ENCODE data around the gene CRYL1.

CRYL1 gene

GRCh38 chr13:20391597-20392452 lies 133.8 kb downstream of the CRYL1 start:
- no peak overlapping the region for H3K27ac Mint-ChIP-seq
- H3K36me3 Mint-ChIP-seq (ENCODE audit: low read depth): no peaks in the 10 kb centered on the region
- no peak overlapping the region for H3K4me3 Mint-ChIP-seq
- peaks cover 15% of the 10 kb centered on the region for H3K4me1 Mint-ChIP-seq (ENCODE audit: low read depth)
- H3K27me3 Mint-ChIP-seq (ENCODE audit: low read depth): no peaks in the 10 kb centered on the region
- no peaks in the 10 kb centered on the region for H3K9me3 Mint-ChIP-seq

- no peak overlapping the region for H3K4me3 Mint-ChIP-seq
- no peaks in the 10 kb centered on the region for H3K36me3 Mint-ChIP-seq (ENCODE audit: low read depth)
- H3K27me3 Mint-ChIP-seq (ENCODE audit: low read depth): no peaks in the 10 kb centered on the region
- peaks cover 15% of the 10 kb centered on the region for H3K4me1 Mint-ChIP-seq (ENCODE audit: low read depth)
- H3K27ac Mint-ChIP-seq: no peak overlapping the region
- H3K9me3 Mint-ChIP-seq: no peaks in the 10 kb centered on the region
These were observed 135.0 kb downstream of the CRYL1 start for GRCh38 chr13:20390526-20391175.

- Mint-ChIP-seq H3K4me3 (no peak overlapping the region), H3K27ac (no peak overlapping the region), H3K27me3 (ENCODE audit: low read depth) (no peaks in the 10 kb centered on the region), H3K36me3 (ENCODE audit: low read depth) (no peaks in the 10 kb centered on the region), H3K4me1 (ENCODE audit: low read depth) (peaks cover 15% of the 10 kb centered on the region), H3K9me3 (no peaks in the 10 kb centered on the region)
These were observed 135.7 kb downstream of the CRYL1 start for GRCh38 chr13:20389696-20390525.

- H3K4me1 Mint-ChIP-seq (ENCODE audit: low read depth): peaks cover 15% of the 10 kb centered on the region
- no peaks in the 10 kb centered on the region for H3K9me3 Mint-ChIP-seq
- H3K4me3 Mint-ChIP-seq: peak overlapping the region; percentile 10
- H3K27ac Mint-ChIP-seq: peak overlapping the region; percentile 57
- peaks cover 12% of the 10 kb centered on the region for H3K27me3 Mint-ChIP-seq (ENCODE audit: low read depth)
- H3K36me3 Mint-ChIP-seq (ENCODE audit: low read depth): no peaks in the 10 kb centered on the region
These were observed 137.5 kb downstream of the CRYL1 start for GRCh38 chr13:20388184-20388583.

- Mint-ChIP-seq H3K36me3 (ENCODE audit: low read depth) (no peaks in the 10 kb centered on the region), H3K27me3 (ENCODE audit: low read depth) (peaks cover 13% of the 10 kb centered on the region), H3K27ac (peak overlapping the region; percentile 57), H3K9me3 (no peaks in the 10 kb centered on the region), H3K4me3 (peak overlapping the region; percentile 10), H3K4me1 (ENCODE audit: low read depth) (peaks cover 15% of the 10 kb centered on the region)
These were observed 138.2 kb downstream of the CRYL1 start for GRCh38 chr13:20387441-20387971.

- H3K4me1 Mint-ChIP-seq (ENCODE audit: low read depth): peaks cover 15% of the 10 kb centered on the region
- no peaks in the 10 kb centered on the region for H3K36me3 Mint-ChIP-seq (ENCODE audit: low read depth)
- H3K4me3 Mint-ChIP-seq: no peak overlapping the region
- no peaks in the 10 kb centered on the region for H3K9me3 Mint-ChIP-seq
- peaks cover 13% of the 10 kb centered on the region for H3K27me3 Mint-ChIP-seq (ENCODE audit: low read depth)
- no peak overlapping the region for H3K27ac Mint-ChIP-seq
These were observed 138.7 kb downstream of the CRYL1 start for GRCh38 chr13:20387006-20387405.

- Mint-ChIP-seq H3K4me1 (ENCODE audit: low read depth) (peaks cover 9% of the 10 kb centered on the region), H3K36me3 (ENCODE audit: low read depth) (no peaks in the 10 kb centered on the region), H3K9me3 (no peaks in the 10 kb centered on the region), H3K27ac (no peak overlapping the region), H3K4me3 (no peak overlapping the region), H3K27me3 (ENCODE audit: low read depth) (peaks cover 16% of the 10 kb centered on the region)
These were observed 142.6 kb downstream of the CRYL1 start for GRCh38 chr13:20383058-20383457.

- no peaks in the 10 kb centered on the region for H3K4me1 Mint-ChIP-seq (ENCODE audit: low read depth)
- H3K27ac Mint-ChIP-seq: no peak overlapping the region
- H3K36me3 Mint-ChIP-seq (ENCODE audit: low read depth): no peaks in the 10 kb centered on the region
These were observed 144.3 kb downstream of the CRYL1 start for GRCh38 chr13:20381401-20381800.

GRCh38 chr13:20378721-20379120 lies 146.9 kb downstream of the CRYL1 start:
- Mint-ChIP-seq H3K9me3 (no peaks in the 10 kb centered on the region), H3K4me3 (no peak overlapping the region), H3K27ac (no peak overlapping the region)

More at GRCh38 chr13:20381401-20381800, 144.3 kb downstream of the CRYL1 start:
- Mint-ChIP-seq H3K27me3 (ENCODE audit: low read depth) (peaks cover 16% of the 10 kb centered on the region), H3K4me3 (no peak overlapping the region), H3K9me3 (no peaks in the 10 kb centered on the region)

GRCh38 chr13:20377720-20378119 lies 147.9 kb downstream of the CRYL1 start:
- no peaks in the 10 kb centered on the region for H3K9me3 Mint-ChIP-seq
- H3K36me3 Mint-ChIP-seq (ENCODE audit: low read depth): no peaks in the 10 kb centered on the region
- peaks cover 27% of the 10 kb centered on the region for H3K27me3 Mint-ChIP-seq (ENCODE audit: low read depth)
- H3K27ac Mint-ChIP-seq: no peak overlapping the region
- peaks cover under 1% of the 10 kb centered on the region for H3K4me1 Mint-ChIP-seq (ENCODE audit: low read depth)
- no peak overlapping the region for H3K4me3 Mint-ChIP-seq

More at GRCh38 chr13:20378721-20379120, 146.9 kb downstream of the CRYL1 start:
- peaks cover 23% of the 10 kb centered on the region for H3K27me3 Mint-ChIP-seq (ENCODE audit: low read depth)
- H3K36me3 Mint-ChIP-seq (ENCODE audit: low read depth): no peaks in the 10 kb centered on the region
- no peaks in the 10 kb centered on the region for H3K4me1 Mint-ChIP-seq (ENCODE audit: low read depth)

- H3K9me3 Mint-ChIP-seq: no peaks in the 10 kb centered on the region
- no peaks in the 10 kb centered on the region for H3K36me3 Mint-ChIP-seq (ENCODE audit: low read depth)
- H3K4me3 Mint-ChIP-seq: no peak overlapping the region
- H3K4me1 Mint-ChIP-seq (ENCODE audit: low read depth): peaks cover 3% of the 10 kb centered on the region
- peaks cover 34% of the 10 kb centered on the region for H3K27me3 Mint-ChIP-seq (ENCODE audit: low read depth)
- no peak overlapping the region for H3K27ac Mint-ChIP-seq
These were observed 149.8 kb downstream of the CRYL1 start for GRCh38 chr13:20375871-20376270.

- H3K4me1 Mint-ChIP-seq (ENCODE audit: low read depth): peaks cover 3% of the 10 kb centered on the region
- H3K27ac Mint-ChIP-seq: no peak overlapping the region
- H3K27me3 Mint-ChIP-seq (ENCODE audit: low read depth): peaks cover 45% of the 10 kb centered on the region
- no peak overlapping the region for H3K4me3 Mint-ChIP-seq
- no peaks in the 10 kb centered on the region for H3K36me3 Mint-ChIP-seq (ENCODE audit: low read depth)
- no peaks in the 10 kb centered on the region for H3K9me3 Mint-ChIP-seq
These were observed 151.8 kb downstream of the CRYL1 start for GRCh38 chr13:20373861-20374260.

- no peak overlapping the region for H3K27ac Mint-ChIP-seq
- no peaks in the 10 kb centered on the region for H3K9me3 Mint-ChIP-seq
- no peak overlapping the region for H3K4me3 Mint-ChIP-seq
- peaks cover 45% of the 10 kb centered on the region for H3K27me3 Mint-ChIP-seq (ENCODE audit: low read depth)
- peaks cover 3% of the 10 kb centered on the region for H3K4me1 Mint-ChIP-seq (ENCODE audit: low read depth)
- H3K36me3 Mint-ChIP-seq (ENCODE audit: low read depth): no peaks in the 10 kb centered on the region
These were observed 153.8 kb downstream of the CRYL1 start for GRCh38 chr13:20371825-20372224.

GRCh38 chr13:20370815-20371421 lies 154.7 kb downstream of the CRYL1 start:
- no peak overlapping the region for H3K4me3 Mint-ChIP-seq
- no peak overlapping the region for H3K27ac Mint-ChIP-seq
- H3K9me3 Mint-ChIP-seq: no peaks in the 10 kb centered on the region
- peaks cover 44% of the 10 kb centered on the region for H3K27me3 Mint-ChIP-seq (ENCODE audit: low read depth)
- H3K4me1 Mint-ChIP-seq (ENCODE audit: low read depth): peaks cover 3% of the 10 kb centered on the region
- no peaks in the 10 kb centered on the region for H3K36me3 Mint-ChIP-seq (ENCODE audit: low read depth)
